CD4-positive, alpha-beta T cell (primary cell): Measurements from ENCODE around the gene RUNX2. TPM values are rescaled to one million over a fixed set of nuclear protein-coding genes. Genes with fewer than 3 reads are reported as not detected.

Source experiments
- ATAC-seq: fragments of 200-7000 bp; cut with Tn5 transposase; one replicate; pipeline ENCODE4 v1.10.0; 2022; ENCODE audit warnings: mild to moderate bottlenecking; ENCODE audit not compliant: poor library complexity
- CTCF ChIA-PET: fragments of 350-600 bp; sonication (Branson Sonifier 250); formaldehyde crosslinking; loops from one replicate; lab custom pipeline; 2021; ENCODE audit warnings: antibody characterized with exemption, inconsistent platforms; lab: Charles Lee
- POLR2A ChIA-PET: fragments of 350-600 bp; sonication (Branson Sonifier 250); formaldehyde crosslinking; loops from one replicate; lab custom pipeline; 2021; ENCODE audit warnings: antibody characterized with exemption, inconsistent platforms; lab: Charles Lee
- DNase-seq, 14 experiments: peaks; one replicate each; pipeline ENCODE4 v3.0.0-alpha.2; 2013 to 2020; ENCODE audit warnings: mixed read lengths in 2 of 14
- H3K27ac ChIP-seq, 2 donors: one replicate each; pipeline versions ENCODE4 v1.5.1 to v1.7.0; 2013; ENCODE audit warnings: low read length in 2 of 2, low read depth in 1 of 2, mild to moderate bottlenecking in 1 of 2
- H3K27me3 ChIP-seq, 2 experiments: 1 replicate in 1 of 2; 2 replicates in 1 of 2; pipeline versions ENCODE4 v1.6.1 to v1.7.0; 2013; ENCODE audit warnings: low read length in 2 of 2, control low read depth in 1 of 2, mild to moderate bottlenecking in 1 of 2, moderate library complexity in 1 of 2; ENCODE audit not compliant: insufficient read depth in 2 of 2, control insufficient read depth in 1 of 2
- H3K36me3 ChIP-seq: one replicate; pipeline ENCODE4 v1.6.1; 2013; ENCODE audit warnings: low read length, control low read depth; ENCODE audit not compliant: insufficient read depth
- H3K4me1 ChIP-seq: one replicate; pipeline ENCODE4 v1.6.1; 2013; ENCODE audit warnings: low read length, control low read depth; ENCODE audit not compliant: insufficient read depth
- H3K4me3 ChIP-seq: one replicate; pipeline ENCODE4 v1.5.1; 2013; ENCODE audit warnings: mild to moderate bottlenecking, low read length, moderate library complexity
- H3K9me3 ChIP-seq, 2 experiments: 1 replicate in 1 of 2; 2 replicates in 1 of 2; pipeline versions ENCODE4 v1.6.1 to v1.7.0; 2013; ENCODE audit warnings: low read length in 2 of 2, mild to moderate bottlenecking in 2 of 2, control low read depth in 1 of 2, moderate library complexity in 1 of 2; ENCODE audit not compliant: control insufficient read depth in 1 of 2, insufficient read depth in 1 of 2
- H3K27ac Mint-ChIP-seq: one replicate; pipeline ENCODE4 v1.8.0; 2020; ENCODE audit warnings: mixed read lengths
- H3K27me3 Mint-ChIP-seq: one replicate; pipeline ENCODE4 v1.8.0; 2021; ENCODE audit warnings: mixed read lengths
- H3K36me3 Mint-ChIP-seq: one replicate; pipeline ENCODE4 v1.8.0; 2021; ENCODE audit warnings: low read depth, mixed read lengths
- H3K4me1 Mint-ChIP-seq: one replicate; pipeline ENCODE4 v1.8.0; 2021; ENCODE audit warnings: low read depth, mixed read lengths
- H3K4me3 Mint-ChIP-seq: one replicate; pipeline ENCODE4 v1.8.0; 2020; ENCODE audit warnings: mild to moderate bottlenecking, mixed read lengths
- H3K9me3 Mint-ChIP-seq: one replicate; pipeline ENCODE4 v1.8.0; 2020; ENCODE audit warnings: mixed read lengths
- CTCF ChIP-seq: fragments of 200-600 bp; IDR thresholded peaks from one replicate; pipeline ENCODE4 v1.8.0; 2022; ENCODE audit warnings: antibody characterized with exemption, mild to moderate bottlenecking
- intact Hi-C, 2 experiments: fragments of 100-400 bp; cut with DNase I in 1 of 2; cut with micrococcal nuclease in 1 of 2; formaldehyde crosslinking; loops; one replicate each; pipeline versions ENCODE4 v1.15.1 to v1.9.0; 2023 to 2025; cut with DNase I, micrococcal nuclease
- total RNA-seq, 174 experiments: library from RNA in 2 of 174; stranded (reverse) in 2 of 174; gene quantifications; one replicate each; pipeline ENCODE4 v1.2.3 and lab custom pipeline; 2021 to 2026

The RUNX2 gene
- total RNA-seq, 2 experiments from 2014 or later, result 17.5 to 18.0 TPM

DNA sequence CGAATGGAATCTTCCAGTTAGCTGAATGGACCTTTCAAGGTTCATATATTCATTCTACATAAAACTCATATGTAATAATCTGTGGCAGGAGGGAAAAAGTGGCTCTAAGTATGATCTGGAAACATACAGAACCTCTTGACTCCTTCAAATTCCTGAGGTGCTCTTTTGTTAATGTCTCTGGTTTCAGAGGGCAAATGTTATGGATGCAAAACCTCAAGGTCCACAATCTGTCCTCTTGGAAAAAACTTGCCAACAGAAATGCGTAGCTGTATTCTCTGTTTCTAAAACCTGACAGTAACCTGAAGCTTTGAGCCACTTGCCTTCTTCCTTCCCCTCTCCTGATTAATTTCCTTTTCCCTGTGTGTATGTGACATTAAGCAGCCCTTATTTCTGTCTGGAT lies 130.5 kb downstream of the RUNX2 start:
- ATAC-seq, result no peak
- no peaks in the 10 kb centered on the region for H3K9me3 Mint-ChIP-seq
- Histone ChIP-seq H3K27me3 (no peaks in the 10 kb centered on the region), H3K4me1 (peaks cover 17% of the 10 kb centered on the region), H3K9me3 (no peaks in the 10 kb centered on the region), H3K36me3 (peaks cover 3% of the 10 kb centered on the region), H3K4me3 (no peak overlapping the region), H3K27ac (no peak overlapping the region)
- H3K4me3 Mint-ChIP-seq, result no peak overlapping the region
- peaks cover 6% of the 10 kb centered on the region for H3K36me3 Mint-ChIP-seq
- no peak for TF ChIP-seq CTCF
- intact Hi-C loops, result no loop called here
- no peaks in the 10 kb centered on the region for H3K27me3 Mint-ChIP-seq
- H3K27ac Mint-ChIP-seq, result no peak overlapping the region
- CTCF ChIA-PET, result interaction anchor here (1.4 kb wide), 1 partner anchor 13 kb away, joined by 3 read pairs; no protein-coding TSS in a partner anchor
- peaks cover 5% of the 10 kb centered on the region for H3K4me1 Mint-ChIP-seq
- POLR2A ChIA-PET, result no interaction called here
- DNase-seq, result no peak

GRCh38 chr6:45460166-45460565 lies 132.0 kb downstream of the RUNX2 start:
- CTCF ChIA-PET, result no interaction called here
- no peak overlapping the region for H3K27ac Mint-ChIP-seq

DNA sequence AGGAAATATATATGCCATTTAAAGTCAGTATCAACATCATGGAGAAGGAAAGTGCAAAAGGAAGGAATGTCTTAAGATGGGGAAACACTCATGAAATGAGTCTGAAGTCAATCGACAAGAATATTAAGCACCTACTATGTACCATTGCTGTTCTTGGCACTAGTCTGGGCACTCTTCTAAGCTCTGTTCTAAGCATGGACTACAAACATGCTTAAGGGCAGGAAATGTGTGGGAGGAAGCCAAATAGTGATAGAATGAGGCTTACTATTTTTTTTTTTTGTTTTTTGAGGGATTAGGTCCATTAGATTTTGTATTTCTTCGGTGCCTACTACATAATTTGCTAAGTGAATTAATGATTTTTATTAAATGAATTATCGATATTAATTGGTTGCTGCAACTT lies 133.4 kb downstream of the RUNX2 start:
- intact Hi-C loops, result no loop called here
- no peak overlapping the region for H3K4me3 ChIP-seq

More at GRCh38 chr6:45460166-45460565, 132.0 kb downstream of the RUNX2 start:
- Mint-ChIP-seq H3K9me3 (no peaks in the 10 kb centered on the region), H3K36me3 (peaks cover 6% of the 10 kb centered on the region), H3K4me1 (peaks cover 10% of the 10 kb centered on the region), H3K4me3 (no peak overlapping the region), H3K27me3 (no peaks in the 10 kb centered on the region)
- Histone ChIP-seq H3K36me3 (peaks cover 3% of the 10 kb centered on the region), H3K4me3 (no peak overlapping the region), H3K4me1 (peaks cover 12% of the 10 kb centered on the region), H3K9me3 (no peaks in the 10 kb centered on the region), H3K27me3 (no peaks in the 10 kb centered on the region), H3K27ac (no peak overlapping the region)
- POLR2A ChIA-PET, result no interaction called here
- intact Hi-C loops, result no loop called here
- TF ChIP-seq CTCF, result no peak
- ATAC-seq, result no peak
- no peak for DNase-seq

More for the DNA sequence above, 133.4 kb downstream of the RUNX2 start:
- TF ChIP-seq CTCF, result no peak
- Mint-ChIP-seq H3K4me1 (peaks cover 13% of the 10 kb centered on the region), H3K36me3 (peaks cover 8% of the 10 kb centered on the region), H3K27me3 (no peaks in the 10 kb centered on the region), H3K9me3 (no peaks in the 10 kb centered on the region), H3K4me3 (no peak overlapping the region), H3K27ac (no peak overlapping the region)
- H3K9me3 ChIP-seq, result no peaks in the 10 kb centered on the region
- H3K36me3 ChIP-seq, result peaks cover 3% of the 10 kb centered on the region
- ChIA-PET POLR2A (interaction anchor here (0.7 to 0.9 kb wide), 4 partner anchors 10 to 308 kb away, joined by 3 to 4 read pairs (median 4); no protein-coding TSS in a partner anchor), CTCF (no interaction called here)
- no peaks in the 10 kb centered on the region for H3K27me3 ChIP-seq
- H3K4me1 ChIP-seq, result peaks cover 12% of the 10 kb centered on the region
- no peak for ATAC-seq
- H3K27ac ChIP-seq, result no peak overlapping the region
- no peak for DNase-seq
